Stomach (tissue), 4 donors: ENCODE data around the gene RSRC1.

ENCODE experiments used
- CTCF ChIP-seq, 7 experiments: fragments of 450-650 bp in 4 of 7; fragments of 200-600 bp in 3 of 7; sonication (generic) in 3 of 7; IDR thresholded peaks; one replicate each; pipeline ENCODE4 v1.5.1; 2016 to 2019; ENCODE audit warnings: antibody characterized with exemption in 7 of 7, control low read depth in 2 of 7, mild to moderate bottlenecking in 1 of 7
- POLR2A ChIP-seq, 4 donors: fragments of 450-650 bp; IDR thresholded peaks; one replicate each; pipeline ENCODE4 v1.6.1; 2016; ENCODE audit warnings: antibody characterized with exemption in 4 of 4, control low read depth in 2 of 4, mild to moderate bottlenecking in 1 of 4, moderate library complexity in 1 of 4

- TF ChIP-seq POLR2A (IDR thresholded peaks at IDR 0.05) = no peak
- TF ChIP-seq CTCF (IDR thresholded peaks at IDR 0.05) = no peak
These were observed 426.0 kb downstream of the RSRC1 start for GRCh38 chr3:158535918-158536317.
